IMR-90 (cell line): ENCODE data around the gene BRD3. TPM values are rescaled to one million over a fixed set of nuclear protein-coding genes. Genes with fewer than 3 reads are reported as not detected.

Experiments
- ATAC-seq: fragments of 200-7000 bp; cut with Tn5 transposase; 2 replicates; pipeline ENCODE4 v1.9.1; 2020; ENCODE audit warnings: low read depth, mild to moderate bottlenecking, moderate library complexity
- BruUV-seq: library from RNA; stranded (reverse); fragments of 400-500 nt; replicated peaks from 2 replicates; lab custom pipeline; 2021; lab: Mats Ljungman, UMichigan
- CTCF ChIA-PET: fragments of 300-600 bp; formaldehyde crosslinking; extraction: SDS; loops from one replicate; lab custom pipeline; 2021; ENCODE audit warnings: antibody characterized with exemption; lab: Yijun Ruan, JAX
- POLR2A ChIA-PET: fragments of 300-600 bp; sonication (Branson Sonifier 250); formaldehyde crosslinking; loops from one replicate; lab custom pipeline; 2022; ENCODE audit warnings: antibody characterized with exemption; ENCODE audit not compliant: unreplicated experiment; lab: Charles Lee
- DNase-seq: peaks from one replicate; pipeline ENCODE4 v3.0.0; 2013
- H2AFZ ChIP-seq: replicated peaks from 2 replicates; pipeline ENCODE3; 2013; ENCODE audit warnings: low read length, mild to moderate bottlenecking; ENCODE audit not compliant: poor library complexity
- H2AK5ac ChIP-seq: 2 replicates; pipeline ENCODE4 v1.6.1; 2013; ENCODE audit warnings: low read depth, low read length, inconsistent platforms
- H2AK9ac ChIP-seq: replicated peaks from 2 replicates; pipeline ENCODE3; 2013; ENCODE audit warnings: mild to moderate bottlenecking, low read depth, low read length, moderate library complexity; ENCODE audit not compliant: poor library complexity
- H2BK120ac ChIP-seq: 2 replicates; pipeline ENCODE4 v1.6.1; 2013; ENCODE audit warnings: low read depth, low read length, inconsistent platforms
- H2BK15ac ChIP-seq: 3 replicates; pipeline ENCODE4 v1.6.1; 2013; ENCODE audit warnings: low read depth, low read length, inconsistent platforms
- H2BK20ac ChIP-seq: 2 replicates; pipeline ENCODE4 v1.6.1; 2013; ENCODE audit warnings: low read depth, mild to moderate bottlenecking, inconsistent platforms, low read length, moderate library complexity
- H2BK5ac ChIP-seq: 2 replicates; pipeline ENCODE4 v1.6.1; 2013; ENCODE audit warnings: mild to moderate bottlenecking, low read depth, low read length, inconsistent platforms; ENCODE audit not compliant: poor library complexity, severe bottlenecking
- H3K14ac ChIP-seq: replicated peaks from 2 replicates; pipeline ENCODE4 v1.6.1; 2013; ENCODE audit warnings: low read depth, low read length, inconsistent platforms
- H3K18ac ChIP-seq: 2 replicates; pipeline ENCODE4 v1.6.1; 2013; ENCODE audit warnings: low read depth, low read length, control low read depth
- H3K23ac ChIP-seq: 2 replicates; pipeline ENCODE4 v1.6.1; 2013; ENCODE audit warnings: low read depth, low read length, inconsistent platforms
- H3K27ac ChIP-seq: 2 replicates; pipeline ENCODE4 v1.5.1; 2013; ENCODE audit warnings: mild to moderate bottlenecking, control low read depth, low read length; ENCODE audit not compliant: insufficient read depth
- H3K27me3 ChIP-seq: 2 replicates; pipeline ENCODE4 v1.6.1; 2013; ENCODE audit warnings: low read length; ENCODE audit not compliant: control insufficient read depth, insufficient read depth
- H3K36me3 ChIP-seq: 2 replicates; pipeline ENCODE4 v1.6.1; 2013; ENCODE audit warnings: low read length, mixed read lengths; ENCODE audit not compliant: control insufficient read depth, insufficient read depth
- H3K4ac ChIP-seq: 2 replicates; pipeline ENCODE4 v1.6.1; 2013; ENCODE audit warnings: low read depth, low read length, inconsistent platforms
- H3K4me1 ChIP-seq: 2 replicates; pipeline ENCODE4 v1.6.1; 2013; ENCODE audit warnings: low read length, mixed read lengths; ENCODE audit not compliant: control insufficient read depth, insufficient read depth
- H3K4me2 ChIP-seq: 2 replicates; pipeline ENCODE4 v1.6.1; 2013; ENCODE audit warnings: low read depth, mild to moderate bottlenecking, control low read depth, low read length, moderate library complexity
- H3K4me3 ChIP-seq: 2 replicates; pipeline ENCODE4 v1.5.1; 2013; ENCODE audit warnings: low read depth, mild to moderate bottlenecking, control low read depth, low read length, moderate library complexity; ENCODE audit not compliant: insufficient read depth
- H3K56ac ChIP-seq: 2 replicates; pipeline ENCODE4 v1.6.1; 2013; ENCODE audit warnings: low read length, inconsistent platforms; ENCODE audit not compliant: insufficient read depth; ENCODE audit errors: extremely low read depth
- H3K79me1 ChIP-seq, 2 experiments: 2 replicates each; pipeline ENCODE4 v1.6.1; 2013; ENCODE audit warnings: low read length in 2 of 2, inconsistent platforms in 1 of 2, low read depth in 1 of 2
- H3K9ac ChIP-seq: 2 replicates; pipeline ENCODE4 v1.6.1; 2013; ENCODE audit warnings: low read depth, low read length, control low read depth
- H3K9me1 ChIP-seq: 2 replicates; pipeline ENCODE4 v1.6.1; 2013; ENCODE audit warnings: low read length, inconsistent platforms; ENCODE audit not compliant: insufficient read depth
- H3K9me3 ChIP-seq: 2 replicates; pipeline ENCODE4 v1.6.1; 2013; ENCODE audit warnings: low read length; ENCODE audit not compliant: control insufficient read depth, insufficient read depth
- H4K20me1 ChIP-seq: 2 replicates; pipeline ENCODE4 v1.6.1; 2013; ENCODE audit warnings: low read length, inconsistent platforms; ENCODE audit not compliant: insufficient read depth
- H4K5ac ChIP-seq: 2 replicates; pipeline ENCODE4 v1.6.1; 2013; ENCODE audit warnings: mild to moderate bottlenecking, low read depth, low read length, control low read depth
- H4K8ac ChIP-seq, 2 experiments: 2 replicates each; pipeline ENCODE4 v1.6.1; 2013; ENCODE audit warnings: low read depth in 2 of 2, low read length in 2 of 2, control low read depth in 1 of 2, inconsistent platforms in 1 of 2
- H4K91ac ChIP-seq: 2 replicates; pipeline ENCODE4 v1.6.1; 2013; ENCODE audit warnings: low read depth, low read length, inconsistent platforms; ENCODE audit not compliant: insufficient read depth
- BHLHE40 ChIP-seq: fragments of 150-350 bp; IDR thresholded peaks from 2 replicates; pipeline ENCODE4 v1.6.1; 2016; ENCODE audit warnings: mild to moderate bottlenecking, low read depth, low read length
- CHD1 ChIP-seq: IDR thresholded peaks from 2 replicates; pipeline ENCODE4 v1.6.1; 2012; ENCODE audit warnings: low read depth, low read length, improper control_type of control experiment
- FOS ChIP-seq: fragments of 150-350 bp; IDR thresholded peaks from 2 replicates; pipeline ENCODE4 v1.6.1; 2016; ENCODE audit warnings: low read depth, low read length
- MAFK ChIP-seq: IDR thresholded peaks from 2 replicates; pipeline ENCODE4 v1.6.1; 2012; ENCODE audit warnings: low read depth, low read length, improper control_type of control experiment
- MAZ ChIP-seq: IDR thresholded peaks from 2 replicates; pipeline ENCODE4 v1.6.1; 2012; ENCODE audit warnings: low read depth, mild to moderate bottlenecking, low read length, improper control_type of control experiment, moderate library complexity, borderline replicate concordance
- MXI1 ChIP-seq: IDR thresholded peaks from 2 replicates; pipeline ENCODE4 v1.6.1; 2012; ENCODE audit warnings: low read depth, mild to moderate bottlenecking, low read length, moderate library complexity, borderline replicate concordance
- NFE2L2 ChIP-seq: fragments of 150-350 bp; IDR thresholded peaks from 2 replicates; pipeline ENCODE4 v1.6.1; 2016; ENCODE audit warnings: low read depth, mild to moderate bottlenecking, low read length
- RFX5 ChIP-seq: IDR thresholded peaks from 2 replicates; pipeline ENCODE4 v1.8.0; 2012; ENCODE audit warnings: low read depth, mild to moderate bottlenecking, low read length, moderate library complexity
- SMC3 ChIP-seq: fragments of 150-350 bp; IDR thresholded peaks from 2 replicates; pipeline ENCODE4 v1.6.1; 2016; ENCODE audit warnings: low read depth, mild to moderate bottlenecking, antibody characterized with exemption, low read length, moderate library complexity
- WGBS, 2 experiments: methylation state at CpG; one replicate each; pipeline versions ENCODE4 v1.1.5 to v1.1.7; 2013; ENCODE audit warnings: missing lambda C conversion rate in 2 of 2; ENCODE audit not compliant: insufficient read length in 1 of 2; ENCODE audit errors: extremely low coverage in 2 of 2; 5-methylcytosine and 5-hydroxymethylcytosine counted together
- dilution Hi-C: fragments of 300-500 bp; cut with HindIII; formaldehyde crosslinking; loops from one replicate; pipeline ENCODE4 v1.14.3; 2018; ENCODE audit warnings: low sequenced_read_pairs; ENCODE audit not compliant: unreplicated experiment
- in situ Hi-C: fragments of 300-500 bp; cut with MboI; formaldehyde crosslinking; loops from 3 replicates; pipeline ENCODE4 v1.14.3; 2019; ENCODE audit warnings: low sequenced_read_pairs, inconsistent platforms, mixed read lengths
- intact Hi-C: fragments of 100-400 bp; cut with micrococcal nuclease; formaldehyde crosslinking; loops from 2 replicates; pipeline ENCODE4 v1.10.0; 2022
- polyA plus RNA-seq, 3 experiments: library from polyadenylated mRNA; depleted of rRNA; stranded (reverse); fragments of >200 nt; gene quantifications; 2 replicates each; pipeline ENCODE4 v1.2.3, GENCODE V29; 2012; ENCODE audit warnings: low replicate concordance in 1 of 3
- total RNA-seq: library from RNA; depleted of rRNA; stranded (reverse); fragments of >200 nt; gene quantifications from 2 replicates; pipeline ENCODE4 v1.2.3, GENCODE V29; 2012
- TF ChIP-seq, protein P1 (sequence below): fragments of 150-350 bp; IDR thresholded peaks from 2 replicates; pipeline ENCODE4 v1.6.1; 2017; ENCODE audit warnings: mild to moderate bottlenecking, antibody characterized with exemption, low read length, low read depth
- TF ChIP-seq, protein P2 (sequence below): conservative IDR thresholded peaks from 2 replicates; pipeline ENCODE4 v1.5.1; 2012; ENCODE audit warnings: mild to moderate bottlenecking, low read depth, low read length, improper control_type of control experiment
- TF ChIP-seq, protein P3 (sequence below): fragments of 150-350 bp; IDR thresholded peaks from 2 replicates; pipeline ENCODE4 v1.6.1; 2016; ENCODE audit warnings: low read depth, mild to moderate bottlenecking, low read length, moderate library complexity, borderline replicate concordance

Gene BRD3
- total and polyA plus RNA-seq, 2 of the 4 experiments (the other 2 are of a cell fraction), result 2.2 to 7.1 TPM

DNA sequence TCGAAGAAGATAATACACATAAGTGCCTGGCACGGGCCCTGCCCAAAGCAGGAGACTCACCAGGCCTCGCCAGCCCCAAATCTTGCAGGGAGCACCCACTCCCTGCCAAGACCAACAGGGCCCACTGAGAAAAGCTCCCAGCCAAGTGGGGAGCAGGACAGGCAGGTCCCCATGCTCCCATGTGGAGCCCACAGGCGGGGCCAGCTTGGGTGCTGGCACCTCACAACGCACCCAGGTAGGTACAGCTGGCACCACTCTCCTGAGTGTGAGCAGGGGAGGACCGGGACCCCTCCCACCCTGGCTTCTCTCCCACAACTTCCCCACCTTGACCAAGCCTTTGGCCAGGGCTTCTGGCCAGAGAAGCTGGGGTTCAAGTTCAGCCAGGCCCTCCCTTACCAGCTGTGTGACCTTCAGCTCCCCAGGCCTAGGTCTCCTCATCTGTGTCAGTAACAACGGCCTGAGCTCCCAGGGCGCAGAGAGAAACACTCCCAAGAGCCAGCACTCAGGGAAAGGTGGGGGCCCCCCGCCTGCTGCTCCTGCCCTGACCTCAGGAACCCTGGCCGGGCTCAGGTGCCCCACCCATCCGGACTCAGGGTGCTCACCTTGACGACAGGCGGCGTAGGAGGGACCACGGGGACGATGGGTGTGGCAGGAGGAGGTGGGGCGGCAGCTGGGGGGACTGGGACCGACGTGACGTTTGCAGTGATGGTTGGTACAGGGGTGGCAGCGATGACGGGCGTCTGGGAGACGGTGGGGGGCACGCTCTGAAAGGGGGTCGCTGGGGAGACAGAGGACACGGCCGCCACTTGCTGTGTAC, 17.8 kb downstream of the BRD3 start (continued):
- TF ChIP-seq FOS, result no peak

DNA sequence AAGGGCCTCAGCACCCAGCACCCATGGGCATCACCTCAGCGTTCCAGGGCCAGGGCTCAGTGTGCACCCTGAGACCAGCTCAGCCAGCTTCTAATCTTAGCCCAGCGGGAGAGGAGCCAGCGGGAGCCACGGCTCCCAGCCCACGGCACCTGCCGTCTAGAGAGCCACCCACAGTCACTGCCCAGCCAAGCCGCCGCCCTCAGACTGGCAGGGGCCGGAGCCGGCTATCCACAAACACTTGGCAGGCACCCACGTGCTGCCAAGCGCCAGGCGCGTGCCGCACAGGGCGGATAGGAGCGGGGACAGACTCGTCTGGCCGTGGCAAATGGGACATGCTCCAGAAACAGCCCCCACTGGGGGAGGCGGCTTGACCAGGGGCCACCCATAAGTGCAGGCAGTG, 18.6 kb downstream of the BRD3 start:
- Histone ChIP-seq H3K9me1 (no peaks in the 10 kb centered on the region), H3K79me1 (peaks cover 5 to 13% of the 10 kb centered on the region in 2 experiments; a peak in 2 of 4 replicates), H3K4me1 (no peaks in the 10 kb centered on the region), H4K20me1 (peaks cover 6% of the 10 kb centered on the region), H3K4me3 (no peak overlapping the region), H2AK5ac (no peak overlapping the region), H3K36me3 (peaks cover 67% of the 10 kb centered on the region), H2BK20ac (no peak overlapping the region), H2AFZ (no peak overlapping the region), H3K9ac (no peak overlapping the region), H3K14ac (no peak overlapping the region), H4K91ac (no peak overlapping the region), H4K8ac (no peak overlapping the region), H3K9me3 (no peaks in the 10 kb centered on the region), H3K4me2 (no peak overlapping the region), H3K18ac (no peak overlapping the region), H3K4ac (no peak overlapping the region), H2BK15ac (no peak overlapping the region), H2AK9ac (no peak overlapping the region), H3K27me3 (no peaks in the 10 kb centered on the region), H3K56ac (no peak overlapping the region), H4K5ac (no peak overlapping the region), H3K27ac (no peak overlapping the region), H3K23ac (no peak overlapping the region), H2BK120ac (no peak overlapping the region), H2BK5ac (no peak overlapping the region)
- no TSS peak for BruUV-seq
- dilution Hi-C loops (no loop called here), in situ Hi-C loops (no loop called here), intact Hi-C loops (no loop called here)
- ATAC-seq, result no peak
- ChIA-PET CTCF (no interaction called here), POLR2A (no interaction called here)
- DNase-seq, result no peak
- 90% methylated on average over 10 of the region's 20 CpGs; no CpG with 5 or more reads in 1 of the 2 experiments for WGBS, 2 experiments
- TF ChIP-seq MAZ, result no peak
- no peak for TF ChIP-seq NFE2L2
- no peak for TF ChIP-seq FOS
- no peak for TF ChIP-seq BHLHE40
- TF ChIP-seq, protein P1, sequence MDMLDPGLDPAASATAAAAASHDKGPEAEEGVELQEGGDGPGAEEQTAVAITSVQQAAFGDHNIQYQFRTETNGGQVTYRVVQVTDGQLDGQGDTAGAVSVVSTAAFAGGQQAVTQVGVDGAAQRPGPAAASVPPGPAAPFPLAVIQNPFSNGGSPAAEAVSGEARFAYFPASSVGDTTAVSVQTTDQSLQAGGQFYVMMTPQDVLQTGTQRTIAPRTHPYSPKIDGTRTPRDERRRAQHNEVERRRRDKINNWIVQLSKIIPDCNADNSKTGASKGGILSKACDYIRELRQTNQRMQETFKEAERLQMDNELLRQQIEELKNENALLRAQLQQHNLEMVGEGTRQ, result no peak
- TF ChIP-seq CHD1, result no peak
- TF ChIP-seq MAFK, result no peak
- TF ChIP-seq RFX5, result no peak
- TF ChIP-seq, protein P2, sequence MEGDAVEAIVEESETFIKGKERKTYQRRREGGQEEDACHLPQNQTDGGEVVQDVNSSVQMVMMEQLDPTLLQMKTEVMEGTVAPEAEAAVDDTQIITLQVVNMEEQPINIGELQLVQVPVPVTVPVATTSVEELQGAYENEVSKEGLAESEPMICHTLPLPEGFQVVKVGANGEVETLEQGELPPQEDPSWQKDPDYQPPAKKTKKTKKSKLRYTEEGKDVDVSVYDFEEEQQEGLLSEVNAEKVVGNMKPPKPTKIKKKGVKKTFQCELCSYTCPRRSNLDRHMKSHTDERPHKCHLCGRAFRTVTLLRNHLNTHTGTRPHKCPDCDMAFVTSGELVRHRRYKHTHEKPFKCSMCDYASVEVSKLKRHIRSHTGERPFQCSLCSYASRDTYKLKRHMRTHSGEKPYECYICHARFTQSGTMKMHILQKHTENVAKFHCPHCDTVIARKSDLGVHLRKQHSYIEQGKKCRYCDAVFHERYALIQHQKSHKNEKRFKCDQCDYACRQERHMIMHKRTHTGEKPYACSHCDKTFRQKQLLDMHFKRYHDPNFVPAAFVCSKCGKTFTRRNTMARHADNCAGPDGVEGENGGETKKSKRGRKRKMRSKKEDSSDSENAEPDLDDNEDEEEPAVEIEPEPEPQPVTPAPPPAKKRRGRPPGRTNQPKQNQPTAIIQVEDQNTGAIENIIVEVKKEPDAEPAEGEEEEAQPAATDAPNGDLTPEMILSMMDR, result no peak
- TF ChIP-seq, protein P3, sequence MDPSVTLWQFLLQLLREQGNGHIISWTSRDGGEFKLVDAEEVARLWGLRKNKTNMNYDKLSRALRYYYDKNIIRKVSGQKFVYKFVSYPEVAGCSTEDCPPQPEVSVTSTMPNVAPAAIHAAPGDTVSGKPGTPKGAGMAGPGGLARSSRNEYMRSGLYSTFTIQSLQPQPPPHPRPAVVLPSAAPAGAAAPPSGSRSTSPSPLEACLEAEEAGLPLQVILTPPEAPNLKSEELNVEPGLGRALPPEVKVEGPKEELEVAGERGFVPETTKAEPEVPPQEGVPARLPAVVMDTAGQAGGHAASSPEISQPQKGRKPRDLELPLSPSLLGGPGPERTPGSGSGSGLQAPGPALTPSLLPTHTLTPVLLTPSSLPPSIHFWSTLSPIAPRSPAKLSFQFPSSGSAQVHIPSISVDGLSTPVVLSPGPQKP, result no peak
- TF ChIP-seq MXI1, result no peak
- TF ChIP-seq SMC3, result no peak
